ENCODE measurements around the gene NFXL1. TPM values are rescaled to one million over a fixed set of nuclear protein-coding genes. Genes with fewer than 3 reads are reported as not detected.

The NFXL1 gene
- total RNA-seq, 1 donor, result 5.8 TPM

GRCh38 chr4:47863486-47863885, 50.9 kb downstream of the NFXL1 start:
- Histone ChIP-seq H3K4me3 (ENCODE audit: insufficient read depth, low read length) (no peak overlapping the region), H4K20me1 (ENCODE audit: insufficient read depth, low read length) (no peaks in the 10 kb centered on the region), H3K9me3 (ENCODE audit: low read depth, low read length) (no peaks in the 10 kb centered on the region), H3K27ac (ENCODE audit: low read depth, low read length) (peak overlapping the region; percentile 81), H3K36me3 (ENCODE audit: insufficient read depth, low read length) (no peaks in the 10 kb centered on the region), H3K4me1 (ENCODE audit: insufficient read depth, low read length) (peaks cover 37% of the 10 kb centered on the region), H3K4me2 (ENCODE audit: insufficient read depth, low read length) (peak overlapping the region; percentile 60), H2AFZ (ENCODE audit: low read length) (no peak overlapping the region), H3K79me2 (ENCODE audit: insufficient read depth, low read length) (peaks cover 3% of the 10 kb centered on the region), H3K27me3 (ENCODE audit: insufficient read depth, low read length) (no peaks in the 10 kb centered on the region)
- TF ChIP-seq CTCF (IDR thresholded peaks at IDR 0.05; ENCODE audit: extremely low read depth, low read depth, low read length), result no peak
- DNase-seq (ENCODE audit: insufficient read length, low spot score, missing footprints), result no peak

DNA sequence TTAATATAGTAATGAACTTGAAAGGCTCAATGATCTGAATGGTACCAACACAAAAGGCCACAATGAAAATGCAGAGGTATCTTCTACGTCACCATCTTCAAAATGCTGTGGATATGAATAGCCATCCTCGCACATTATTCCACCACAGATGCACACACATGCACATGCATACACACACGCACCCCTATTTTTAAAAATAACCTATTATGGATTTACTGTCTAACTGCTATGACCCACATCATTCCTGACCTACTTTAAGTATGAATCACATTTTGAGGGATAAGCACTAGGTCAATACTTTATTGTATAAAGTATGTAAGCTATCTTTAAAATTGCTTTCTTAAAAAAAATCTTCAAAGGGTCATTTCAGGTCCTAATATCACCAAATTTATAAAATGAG, 52.1 kb downstream of the NFXL1 start:
- H3K4me3 ChIP-seq (ENCODE audit: insufficient read depth, low read length), result no peak overlapping the region
- peak; percentile 34 for DNase-seq (ENCODE audit: insufficient read length, low spot score, missing footprints)
- H3K36me3 ChIP-seq (ENCODE audit: insufficient read depth, low read length), result no peaks in the 10 kb centered on the region
- no peaks in the 10 kb centered on the region for H3K9me3 ChIP-seq (ENCODE audit: low read depth, low read length)
- peaks cover 37% of the 10 kb centered on the region for H3K4me1 ChIP-seq (ENCODE audit: insufficient read depth, low read length)
- H2AFZ ChIP-seq (ENCODE audit: low read length), result no peak overlapping the region
- peak overlapping the region; percentile 21 for H3K4me2 ChIP-seq (ENCODE audit: insufficient read depth, low read length)
- H3K27me3 ChIP-seq (ENCODE audit: insufficient read depth, low read length), result no peaks in the 10 kb centered on the region
- H3K27ac ChIP-seq (ENCODE audit: low read depth, low read length), result peak overlapping the region; percentile 81
- H4K20me1 ChIP-seq (ENCODE audit: insufficient read depth, low read length), result no peaks in the 10 kb centered on the region
- peaks cover 3% of the 10 kb centered on the region for H3K79me2 ChIP-seq (ENCODE audit: insufficient read depth, low read length)
- no peak for TF ChIP-seq CTCF (IDR thresholded peaks at IDR 0.05; ENCODE audit: extremely low read depth, low read depth, low read length)

- H3K36me3 ChIP-seq (ENCODE audit: insufficient read depth, low read length), result no peaks in the 10 kb centered on the region
- no peak overlapping the region for H3K4me2 ChIP-seq (ENCODE audit: insufficient read depth, low read length)
- DNase-seq (ENCODE audit: insufficient read length, low spot score, missing footprints), result no peak
- no peaks in the 10 kb centered on the region for H4K20me1 ChIP-seq (ENCODE audit: insufficient read depth, low read length)
- H3K4me1 ChIP-seq (ENCODE audit: insufficient read depth, low read length), result peaks cover 36% of the 10 kb centered on the region
- H3K4me3 ChIP-seq (ENCODE audit: insufficient read depth, low read length), result no peak overlapping the region
- no peak for TF ChIP-seq CTCF (IDR thresholded peaks at IDR 0.05; ENCODE audit: extremely low read depth, low read depth, low read length)
- H3K27me3 ChIP-seq (ENCODE audit: insufficient read depth, low read length), result no peaks in the 10 kb centered on the region
- no peaks in the 10 kb centered on the region for H3K9me3 ChIP-seq (ENCODE audit: low read depth, low read length)
- no peaks in the 10 kb centered on the region for H3K79me2 ChIP-seq (ENCODE audit: insufficient read depth, low read length)
- H3K27ac ChIP-seq (ENCODE audit: low read depth, low read length), result no peak overlapping the region
- H2AFZ ChIP-seq (ENCODE audit: low read length), result no peak overlapping the region
Measured at GRCh38 chr4:47860305-47860704, 54.1 kb downstream of the NFXL1 start.

DNA sequence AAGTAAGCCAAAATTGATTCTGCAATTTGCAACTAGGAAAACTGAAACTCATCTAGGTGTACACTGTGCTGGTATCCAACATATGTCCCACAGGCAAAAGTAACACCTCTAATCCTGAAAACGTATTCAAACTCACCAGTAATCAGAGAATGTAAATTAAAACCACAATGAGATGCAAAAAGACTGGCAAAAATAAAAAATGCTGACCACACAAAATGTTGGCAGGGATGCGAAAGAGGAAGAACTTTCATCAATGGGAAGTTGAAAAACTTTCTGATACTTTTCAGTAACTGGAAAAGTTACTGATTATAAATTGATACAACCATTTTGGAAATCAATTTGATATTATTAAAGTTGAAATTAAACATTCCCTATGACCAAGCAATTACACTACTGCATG, 56.4 kb downstream of the NFXL1 start:
- no peaks in the 10 kb centered on the region for H3K27me3 ChIP-seq (ENCODE audit: insufficient read depth, low read length)
- no peak overlapping the region for H3K4me2 ChIP-seq (ENCODE audit: insufficient read depth, low read length)
- peaks cover 19% of the 10 kb centered on the region for H3K4me1 ChIP-seq (ENCODE audit: insufficient read depth, low read length)
- H2AFZ ChIP-seq (ENCODE audit: low read length), result no peak overlapping the region
- H4K20me1 ChIP-seq (ENCODE audit: insufficient read depth, low read length), result no peaks in the 10 kb centered on the region
- H3K79me2 ChIP-seq (ENCODE audit: insufficient read depth, low read length), result no peaks in the 10 kb centered on the region
- no peak for DNase-seq (ENCODE audit: insufficient read length, low spot score, missing footprints)
- no peak for TF ChIP-seq CTCF (IDR thresholded peaks at IDR 0.05; ENCODE audit: extremely low read depth, low read depth, low read length)
- H3K9me3 ChIP-seq (ENCODE audit: low read depth, low read length), result no peaks in the 10 kb centered on the region
- no peak overlapping the region for H3K4me3 ChIP-seq (ENCODE audit: insufficient read depth, low read length)
- no peak overlapping the region for H3K27ac ChIP-seq (ENCODE audit: low read depth, low read length)
- H3K36me3 ChIP-seq (ENCODE audit: insufficient read depth, low read length), result peaks cover 3% of the 10 kb centered on the region

Measured in osteoblast (primary cell).